Endodermal cell (in vitro differentiated cells): Measurements from ENCODE around the gene CTIF. TPM values are rescaled to one million over a fixed set of nuclear protein-coding genes. Genes with fewer than 3 reads are reported as not detected.
A peak's percentile ranks its signal among the peaks of the same experiment; 100 is the strongest.

ENCODE experiments used
- DNase-seq: peaks from one replicate; pipeline ENCODE4 v3.0.0-alpha.2; 2017
- H3K27ac ChIP-seq: 2 replicates; pipeline ENCODE4 v1.5.1; 2013; ENCODE audit warnings: mild to moderate bottlenecking, low read depth, low read length, moderate library complexity
- H3K27me3 ChIP-seq: 2 replicates; pipeline ENCODE4 v1.6.1; 2013; ENCODE audit warnings: mild to moderate bottlenecking, low read length, moderate library complexity; ENCODE audit not compliant: insufficient read depth, control insufficient read depth, poor library complexity, severe bottlenecking
- H3K36me3 ChIP-seq: 2 replicates; pipeline ENCODE4 v1.7.0; 2013; ENCODE audit warnings: mild to moderate bottlenecking, low read length, moderate library complexity; ENCODE audit not compliant: control insufficient read depth, insufficient read depth
- H3K4me1 ChIP-seq: one replicate; pipeline ENCODE4 v1.7.0; 2013; ENCODE audit warnings: low read length; ENCODE audit not compliant: control insufficient read depth, insufficient read depth
- H3K4me3 ChIP-seq: 2 replicates; pipeline ENCODE4 v1.5.1; 2013; ENCODE audit warnings: mild to moderate bottlenecking, low read length, moderate library complexity
- H3K9ac ChIP-seq: 2 replicates; pipeline ENCODE4 v1.6.1; 2013; ENCODE audit warnings: mild to moderate bottlenecking, low read length, moderate library complexity; ENCODE audit not compliant: poor library complexity, severe bottlenecking; ENCODE audit errors: extremely low read depth
- H3K9me3 ChIP-seq: 2 replicates; pipeline ENCODE4 v1.6.1; 2013; ENCODE audit warnings: mild to moderate bottlenecking, low read length, moderate library complexity; ENCODE audit not compliant: control insufficient read depth
- H3K27ac Mint-ChIP-seq: 2 replicates; pipeline ENCODE4 v1.8.0; 2020; ENCODE audit warnings: mixed read lengths
- H3K27me3 Mint-ChIP-seq: 2 replicates; pipeline ENCODE4 v1.8.0; 2021; ENCODE audit warnings: mild to moderate bottlenecking, mixed read lengths; ENCODE audit not compliant: insufficient read depth
- H3K36me3 Mint-ChIP-seq: 2 replicates; pipeline ENCODE4 v1.8.0; 2020; ENCODE audit warnings: low read depth, mixed read lengths
- H3K4me1 Mint-ChIP-seq: 2 replicates; pipeline ENCODE4 v1.8.0; 2020; ENCODE audit warnings: mixed read lengths
- H3K4me3 Mint-ChIP-seq: 2 replicates; pipeline ENCODE4 v1.8.0; 2020; ENCODE audit warnings: mild to moderate bottlenecking, moderate library complexity, mixed read lengths
- H3K9me3 Mint-ChIP-seq: 2 replicates; pipeline ENCODE4 v1.8.0; 2020; ENCODE audit warnings: mild to moderate bottlenecking, mixed read lengths
- WGBS, 2 experiments: methylation state at CpG; one replicate each; pipeline versions ENCODE4 v1.1.5 to v1.1.7; 2013; ENCODE audit warnings: missing lambda C conversion rate in 2 of 2, mixed read lengths in 1 of 2; ENCODE audit not compliant: insufficient coverage in 1 of 2, insufficient read length in 1 of 2; 5-methylcytosine and 5-hydroxymethylcytosine counted together
- total RNA-seq, 2 donors: library from RNA; stranded (reverse); fragmentation: NEBNext Ultra II Directional in 1 of 2; extraction: Animal tissue kit (Norgen Biotek cat#: 25700) in 1 of 2; gene quantifications; 2 replicates in 1 of 2; 3 replicates in 1 of 2; pipeline ENCODE4 v1.2.1, GENCODE V29; 2021
- TF ChIP-seq, protein P1 (sequence below): fragments of 200-600 bp; sonication (generic); conservative IDR thresholded peaks from 2 replicates; pipeline ENCODE4 v1.5.0; 2021; ENCODE audit warnings: antibody characterized with exemption, mild to moderate bottlenecking

CTIF gene
- total RNA-seq, 2 donors from 2014 or later: 33.8 to 41.6 TPM

DNA sequence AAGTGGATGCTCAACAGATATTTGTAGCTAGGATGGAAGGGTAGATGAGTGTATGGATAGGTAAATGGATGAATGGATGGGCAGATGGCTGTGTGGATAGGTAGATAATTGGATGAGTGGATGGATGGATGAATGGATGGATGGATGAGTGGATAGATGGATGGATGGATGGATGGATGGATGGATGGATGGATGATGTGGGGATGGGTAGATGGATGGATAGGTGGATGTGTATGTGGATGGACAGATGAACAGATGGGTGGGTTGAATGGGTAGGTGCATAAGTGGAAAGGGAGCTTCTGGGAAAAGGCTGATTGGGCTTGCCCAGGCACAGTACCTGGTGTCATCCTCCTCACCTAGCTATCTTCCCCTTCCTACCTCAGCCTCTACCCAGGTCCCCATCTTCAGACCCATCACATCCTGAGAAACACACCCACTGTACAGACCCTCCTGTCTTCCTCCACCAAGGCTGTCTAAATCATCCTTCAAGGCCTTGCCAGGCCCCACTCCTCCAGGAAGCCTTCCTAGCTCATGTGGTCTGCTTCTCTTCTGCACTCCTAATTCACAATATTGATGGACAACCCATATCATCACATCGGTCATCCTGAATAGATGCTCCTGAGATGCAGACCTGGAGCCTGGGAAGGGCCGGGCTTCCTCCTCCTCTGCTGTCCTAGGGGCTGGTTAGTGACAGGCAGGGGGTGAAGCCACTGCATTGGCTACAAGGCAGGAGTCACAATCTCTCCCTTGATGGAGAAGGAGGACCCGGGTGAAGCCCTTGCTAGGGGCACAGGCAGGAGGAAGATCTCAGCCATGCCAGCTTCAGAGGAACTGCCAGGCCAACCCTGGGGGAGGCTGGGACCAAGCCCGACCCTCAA is 362.6 kb downstream of the CTIF start:
- no peak for DNase-seq
- Histone ChIP-seq H3K27ac (no peak overlapping the region), H3K36me3 (no peaks in the 10 kb centered on the region), H3K4me1 (no peaks in the 10 kb centered on the region), H3K4me3 (no peak overlapping the region), H3K9me3 (peaks cover 16% of the 10 kb centered on the region), H3K9ac (no peak overlapping the region), H3K27me3 (no peaks in the 10 kb centered on the region)
- peaks cover 21% of the 10 kb centered on the region for H3K9me3 Mint-ChIP-seq
- peaks cover 5% of the 10 kb centered on the region for H3K36me3 Mint-ChIP-seq
- TF ChIP-seq, protein P1, sequence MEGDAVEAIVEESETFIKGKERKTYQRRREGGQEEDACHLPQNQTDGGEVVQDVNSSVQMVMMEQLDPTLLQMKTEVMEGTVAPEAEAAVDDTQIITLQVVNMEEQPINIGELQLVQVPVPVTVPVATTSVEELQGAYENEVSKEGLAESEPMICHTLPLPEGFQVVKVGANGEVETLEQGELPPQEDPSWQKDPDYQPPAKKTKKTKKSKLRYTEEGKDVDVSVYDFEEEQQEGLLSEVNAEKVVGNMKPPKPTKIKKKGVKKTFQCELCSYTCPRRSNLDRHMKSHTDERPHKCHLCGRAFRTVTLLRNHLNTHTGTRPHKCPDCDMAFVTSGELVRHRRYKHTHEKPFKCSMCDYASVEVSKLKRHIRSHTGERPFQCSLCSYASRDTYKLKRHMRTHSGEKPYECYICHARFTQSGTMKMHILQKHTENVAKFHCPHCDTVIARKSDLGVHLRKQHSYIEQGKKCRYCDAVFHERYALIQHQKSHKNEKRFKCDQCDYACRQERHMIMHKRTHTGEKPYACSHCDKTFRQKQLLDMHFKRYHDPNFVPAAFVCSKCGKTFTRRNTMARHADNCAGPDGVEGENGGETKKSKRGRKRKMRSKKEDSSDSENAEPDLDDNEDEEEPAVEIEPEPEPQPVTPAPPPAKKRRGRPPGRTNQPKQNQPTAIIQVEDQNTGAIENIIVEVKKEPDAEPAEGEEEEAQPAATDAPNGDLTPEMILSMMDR: no peak
- no peak overlapping the region for H3K4me3 Mint-ChIP-seq
- no peak overlapping the region for H3K27ac Mint-ChIP-seq
- no peaks in the 10 kb centered on the region for H3K4me1 Mint-ChIP-seq
- 90% methylated on average over 4 of the region's 4 CpGs for WGBS, 2 experiments
- H3K27me3 Mint-ChIP-seq: peaks cover 8% of the 10 kb centered on the region

DNA sequence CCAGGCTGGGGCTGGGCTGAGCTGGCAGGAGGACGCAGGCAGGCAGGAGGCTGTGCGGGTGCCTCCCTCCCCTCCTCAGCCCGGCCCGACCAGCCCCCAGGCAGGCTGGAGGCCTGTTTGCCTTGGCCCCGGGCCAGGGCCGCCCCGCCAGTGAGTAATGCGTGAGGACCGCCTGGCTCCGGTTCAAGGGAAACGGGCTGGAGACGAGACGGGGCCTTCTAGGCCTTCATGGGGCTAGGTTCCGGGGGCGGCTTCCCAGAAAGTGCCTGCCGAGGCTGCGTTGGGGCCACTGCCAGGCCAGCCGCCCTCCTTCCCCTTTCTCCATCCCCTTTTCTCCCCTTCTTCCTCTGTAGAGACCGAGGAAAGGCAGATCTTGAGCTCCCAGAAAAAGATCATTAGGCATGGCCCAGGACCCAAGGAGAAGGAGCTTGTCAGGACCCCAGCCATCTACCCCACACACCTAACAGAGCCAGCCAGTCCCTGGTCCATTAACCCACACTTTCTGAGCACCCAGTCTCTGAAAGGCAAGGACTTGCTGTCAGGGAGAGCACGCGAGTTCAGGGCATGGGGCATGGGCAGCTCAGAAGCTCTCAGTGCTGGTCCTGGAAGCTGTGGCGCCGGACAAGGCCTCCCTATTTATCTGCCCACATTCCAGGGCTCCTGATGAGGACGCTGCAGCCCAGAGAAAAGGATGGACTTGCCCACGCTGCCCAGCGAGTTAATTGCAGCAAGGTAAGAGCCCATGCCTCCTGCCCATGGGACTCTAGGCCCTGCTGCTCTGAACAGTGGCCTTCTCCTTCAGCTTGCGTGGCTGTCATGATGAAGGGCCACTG is 363.4 kb downstream of the CTIF start:
- Mint-ChIP-seq H3K4me1 (no peaks in the 10 kb centered on the region), H3K9me3 (peaks cover 21% of the 10 kb centered on the region), H3K27ac (no peak overlapping the region), H3K4me3 (no peak overlapping the region), H3K36me3 (peaks cover 5% of the 10 kb centered on the region), H3K27me3 (peaks cover 8% of the 10 kb centered on the region)
- 92 to 96% methylated on average over 17 to 27 of the region's 27 CpGs for WGBS, 2 experiments
- no peaks in the 10 kb centered on the region for H3K4me1 ChIP-seq
- TF ChIP-seq, protein P1: no peak
- peak; percentile 39 for DNase-seq
- peaks cover 16% of the 10 kb centered on the region for H3K9me3 ChIP-seq
- no peaks in the 10 kb centered on the region for H3K27me3 ChIP-seq
- no peak overlapping the region for H3K27ac ChIP-seq
- no peak overlapping the region for H3K9ac ChIP-seq
- no peaks in the 10 kb centered on the region for H3K36me3 ChIP-seq
- H3K4me3 ChIP-seq: no peak overlapping the region

GRCh38 chr18:48902856-48903601 is 364.2 kb downstream of the CTIF start:
- peak; percentile 48 for DNase-seq
- Mint-ChIP-seq H3K27ac (no peak overlapping the region), H3K4me3 (no peak overlapping the region), H3K9me3 (peaks cover 21% of the 10 kb centered on the region), H3K4me1 (no peaks in the 10 kb centered on the region), H3K36me3 (peaks cover 5% of the 10 kb centered on the region), H3K27me3 (peaks cover 8% of the 10 kb centered on the region)
- Histone ChIP-seq H3K36me3 (no peaks in the 10 kb centered on the region), H3K9ac (no peak overlapping the region), H3K4me3 (no peak overlapping the region), H3K27me3 (no peaks in the 10 kb centered on the region), H3K27ac (no peak overlapping the region), H3K9me3 (peaks cover 16% of the 10 kb centered on the region), H3K4me1 (no peaks in the 10 kb centered on the region)
- TF ChIP-seq, protein P1: no peak
- 93 to 97% methylated on average over 5 to 8 of the region's 8 CpGs for WGBS, 2 experiments
